HepG2 (cell line): ENCODE results near the gene AKAP7. TPM values are rescaled to one million over a fixed set of nuclear protein-coding genes. Genes with fewer than 3 reads are reported as not detected.

Experiments used
- ATAC-seq: fragments of 200-7000 bp; cut with Tn5 transposase; 3 replicates; pipeline ENCODE4 v1.9.1; 2020; ENCODE audit warnings: mild to moderate bottlenecking, moderate library complexity
- BruUV-seq: library from RNA; stranded (reverse); fragments of 400-500 nt; replicated peaks from 2 replicates; lab custom pipeline; 2021; lab: Mats Ljungman, UMichigan
- CTCF ChIA-PET: fragments of 300-600 bp; formaldehyde crosslinking; extraction: SDS; loops from one replicate; lab custom pipeline; 2021; ENCODE audit warnings: low total read pairs, inconsistent platforms, low intra/inter-chr PET ratio; lab: Yijun Ruan, JAX
- POLR2A ChIA-PET: fragments of 350-600 bp; sonication (Branson Sonifier 250); formaldehyde crosslinking; loops from one replicate; lab custom pipeline; 2020; ENCODE audit warnings: antibody characterized with exemption, inconsistent platforms; lab: Yijun Ruan, JAX
- DNase-seq: peaks from one replicate; pipeline ENCODE4 v3.0.0-alpha.2; 2015; ENCODE audit warnings: low spot score
- FAIRE-seq: peaks from 3 replicates; lab custom pipeline; 2011; peaks lifted over from hg19 to GRCh38; lab: Jason Lieb, UNC
- H2AFZ ChIP-seq: one replicate; pipeline ENCODE4 v1.6.1; 2011; ENCODE audit warnings: low read length, inconsistent platforms
- H3K27ac ChIP-seq: fragments of 300-600 bp; 3 replicates; pipeline ENCODE4 v1.8.0; 2011; ENCODE audit warnings: mixed run types, mild to moderate bottlenecking, mixed read lengths, low read length, inconsistent platforms; ENCODE audit not compliant: insufficient read depth; ENCODE audit errors: extremely low read length
- H3K27me3 ChIP-seq, 2 experiments: fragments of 200-600 bp in 1 of 2; 2 replicates in 1 of 2; 3 replicates in 1 of 2; pipeline versions ENCODE4 v1.6.0 to v1.8.0; 2011; ENCODE audit warnings: low read length in 2 of 2, mild to moderate bottlenecking in 2 of 2, moderate library complexity in 2 of 2, inconsistent platforms in 1 of 2; ENCODE audit not compliant: insufficient read depth in 2 of 2, control insufficient read depth in 1 of 2
- H3K36me3 ChIP-seq, 2 experiments: fragments of 200-600 bp in 1 of 2; replicated peaks in 1 of 2; 2 replicates in 1 of 2; 3 replicates in 1 of 2; pipeline versions ENCODE4 v1.5.1 to v1.8.0; 2011; ENCODE audit warnings: low read length in 2 of 2, inconsistent platforms in 1 of 2; ENCODE audit not compliant: insufficient read depth in 2 of 2, control insufficient read depth in 1 of 2
- H3K4me1 ChIP-seq: 2 replicates; pipeline ENCODE4 v1.5.1; 2012; ENCODE audit warnings: low read length, inconsistent platforms; ENCODE audit not compliant: insufficient read depth
- H3K4me2 ChIP-seq: 2 replicates; pipeline ENCODE4 v1.6.0; 2011; ENCODE audit warnings: low read depth, low read length, inconsistent platforms
- H3K4me3 ChIP-seq, 3 experiments: fragments of 200-600 bp in 1 of 3; sonication (generic), shearing (Covaris generic) in 1 of 3; replicated peaks in 1 of 3; 2 replicates each; pipeline ENCODE4 v1.5.1; 2011 to 2016; ENCODE audit warnings: low read length in 3 of 3, inconsistent platforms in 2 of 3, low read depth in 2 of 3, mild to moderate bottlenecking in 2 of 3, control low read depth in 1 of 3, mixed read lengths in 1 of 3; ENCODE audit not compliant: insufficient read depth in 1 of 3
- H3K79me2 ChIP-seq: one replicate; pipeline ENCODE4 v1.6.1; 2011; ENCODE audit warnings: low read length, inconsistent platforms; ENCODE audit not compliant: insufficient read depth
- H3K9ac ChIP-seq: 2 replicates; pipeline ENCODE4 v1.6.0; 2011; ENCODE audit warnings: mild to moderate bottlenecking, low read depth, low read length, inconsistent platforms; ENCODE audit not compliant: insufficient read depth
- H3K9me3 ChIP-seq: 2 replicates; pipeline ENCODE4 v1.5.1; 2012; ENCODE audit warnings: mild to moderate bottlenecking, low read length
- H4K20me1 ChIP-seq: 2 replicates; pipeline ENCODE4 v1.6.0; 2011; ENCODE audit warnings: inconsistent platforms, mild to moderate bottlenecking, low read length, moderate library complexity; ENCODE audit not compliant: insufficient read depth
- IKZF5 ChIP-seq: IDR thresholded peaks from 2 replicates; pipeline ENCODE4 v1.6.1; 2018; ENCODE audit warnings: missing genetic modification reagents, mild to moderate bottlenecking, missing compliant biosample characterization
- JDP2 ChIP-seq: sonication (generic); formaldehyde crosslinking; IDR thresholded peaks from 2 replicates; pipeline ENCODE4 v1.8.1; 2022; ENCODE audit warnings: missing genetic modification reagents, borderline replicate concordance
- KDM5A ChIP-seq: fragments of 200-600 bp; sonication (generic); IDR thresholded peaks from 2 replicates; pipeline ENCODE4 v1.7.0; 2018; ENCODE audit warnings: antibody characterized with exemption, mild to moderate bottlenecking, low read length, borderline replicate concordance
- MAFF ChIP-seq: IDR thresholded peaks from 2 replicates; pipeline ENCODE4 v1.6.1; 2011; ENCODE audit warnings: low read depth, low read length, improper control_type of control experiment
- MAFK ChIP-seq, 2 experiments: IDR thresholded peaks in 1 of 2; conservative IDR thresholded peaks in 1 of 2; 2 replicates each; pipeline ENCODE4 v1.6.1; 2011; ENCODE audit warnings: improper control_type of control experiment in 2 of 2, low read length in 2 of 2
- MED13 ChIP-seq: sonication (generic); formaldehyde crosslinking; IDR thresholded peaks from 2 replicates; pipeline ENCODE4 v1.5.0; 2020; ENCODE audit warnings: missing genetic modification reagents
- MIER3 ChIP-seq: IDR thresholded peaks from 2 replicates; pipeline ENCODE4 v1.6.1; 2016; ENCODE audit warnings: missing compliant biosample characterization, borderline replicate concordance
- MZF1 ChIP-seq: sonication (generic); formaldehyde crosslinking; IDR thresholded peaks from 2 replicates; pipeline ENCODE4 v1.8.1; 2023; ENCODE audit warnings: mild to moderate bottlenecking, missing genetic modification reagents, borderline replicate concordance
- PHB2 ChIP-seq: fragments of 450-650 bp; IDR thresholded peaks from 2 replicates; pipeline ENCODE4 v1.6.1; 2018; ENCODE audit not compliant: partially characterized antibody
- YEATS2 ChIP-seq: sonication (generic); formaldehyde crosslinking; IDR thresholded peaks from 2 replicates; pipeline ENCODE4 v1.4.0; 2020; ENCODE audit warnings: missing genetic modification reagents, borderline replicate concordance
- ZKSCAN1 ChIP-seq: fragments of 150-350 bp; IDR thresholded peaks from 2 replicates; pipeline ENCODE4 v1.6.1; 2014; ENCODE audit warnings: low read length
- ZNF441 ChIP-seq: sonication (generic); formaldehyde crosslinking; IDR thresholded peaks from 2 replicates; pipeline ENCODE4 v1.7.0; 2021; ENCODE audit warnings: missing genetic modification reagents, borderline replicate concordance
- ZNF564 ChIP-seq: sonication (generic); formaldehyde crosslinking; IDR thresholded peaks from 2 replicates; pipeline ENCODE4 v1.8.1; 2023; ENCODE audit warnings: mild to moderate bottlenecking, missing genetic modification reagents
- ZNF891 ChIP-seq: sonication (generic); formaldehyde crosslinking; IDR thresholded peaks from 2 replicates; pipeline ENCODE4 v1.5.0; 2020; ENCODE audit warnings: mild to moderate bottlenecking, missing genetic modification reagents
- WGBS: methylation state at CpG from one replicate; pipeline ENCODE4 v1.1.6; 2017; ENCODE audit warnings: low lambda C conversion rate; 5-methylcytosine and 5-hydroxymethylcytosine counted together
- in situ Hi-C: cut with HindIII; loops from 2 replicates; pipeline ENCODE4 v1.10.0; 2017; ENCODE audit warnings: low pct_unique_long_range_greater_than_20kb; ENCODE audit not compliant: extremely low pct_ligation_motif_present
- intact Hi-C: fragments of 100-400 bp; cut with micrococcal nuclease; formaldehyde crosslinking; loops from one replicate; pipeline ENCODE4 v1.10.0; 2022; ENCODE audit not compliant: unreplicated experiment
- polyA plus RNA-seq, 8 experiments: library from polyadenylated mRNA; depleted of rRNA in 3 of 8; stranded (reverse) in 7 of 8; unstranded in 1 of 8; fragments of >200 nt; fragmentation: Illumina TruSeq in 4 of 8; extraction: Trizol in 4 of 8; gene quantifications; 2 replicates each; pipeline versions ENCODE4 v1.2.1 to v1.2.3, GENCODE V29; 2011 to 2016; ENCODE audit warnings: low read depth in 4 of 8, missing spikeins in 1 of 8, mixed read lengths in 1 of 8; ENCODE audit not compliant: insufficient read depth in 1 of 8
- total RNA-seq, 5 experiments: library from RNA; depleted of rRNA; stranded (reverse); fragments of >200 nt; fragmentation: Illumina TruSeq; extraction: Trizol; gene quantifications; 2 replicates each; pipeline ENCODE4 v1.2.3, GENCODE V29; 2016; ENCODE audit warnings: low read depth in 1 of 5

AKAP7 gene
- total and polyA plus RNA-seq, 2 of the 13 experiments (the other 11 are each of a cell fraction or from before 2014, with no cell fraction given), result 3.6 to 11.7 TPM

GRCh38 chr6:131314838-131315237 lies 179.6 kb downstream of the AKAP7 start:
- no peak overlapping the region for H2AFZ ChIP-seq
- WGBS, result 47% methylated on average over 2 of the region's 2 CpGs
- H3K4me3 ChIP-seq, result no peak overlapping the region
- H3K4me1 ChIP-seq, result no peaks in the 10 kb centered on the region
- in situ Hi-C loops (no loop called here), intact Hi-C loops (no loop called here)
- no peaks in the 10 kb centered on the region for H3K27me3 ChIP-seq
- ChIA-PET CTCF (no interaction called here), POLR2A (no interaction called here)
- no peaks in the 10 kb centered on the region for H3K36me3 ChIP-seq
- no peak for FAIRE-seq
- peaks cover under 1% of the 10 kb centered on the region; the same call in 1 of the 2 replicates for H3K9me3 ChIP-seq
- TF ChIP-seq MAFF, result peak; percentile 62
- no peak for TF ChIP-seq ZKSCAN1
- peak; percentile 70 for TF ChIP-seq MAFK (conservative IDR thresholded peaks at IDR 0.05 in 1 of 2, IDR thresholded peaks at IDR 0.05 in 1 of 2; ENCODE audit: low read length in 2 of 2)
- ATAC-seq, result no peak
- no TSS peak for BruUV-seq
- no peak overlapping the region for H3K9ac ChIP-seq
- H4K20me1 ChIP-seq, result no peaks in the 10 kb centered on the region
- no peak overlapping the region for H3K27ac ChIP-seq
- H3K4me2 ChIP-seq, result no peak overlapping the region
- no peaks in the 10 kb centered on the region for H3K79me2 ChIP-seq
- no peak for DNase-seq

- BruUV-seq, result no TSS peak
- Histone ChIP-seq H3K4me3 (no peak overlapping the region), H3K36me3 (no peaks in the 10 kb centered on the region), H3K4me1 (no peaks in the 10 kb centered on the region), H2AFZ (no peak overlapping the region), H3K27me3 (no peaks in the 10 kb centered on the region), H3K27ac (no peak overlapping the region), H3K79me2 (no peaks in the 10 kb centered on the region), H3K9ac (no peak overlapping the region)
- in situ Hi-C loops, result no loop called here
- ChIA-PET CTCF (no interaction called here), POLR2A (no interaction called here)
- no peak for DNase-seq
- no peak for ATAC-seq
- TF ChIP-seq MED13 (CRISPR knock-in tag), result no peak
- no peak for TF ChIP-seq JDP2 (CRISPR knock-in tag)
- no peak for TF ChIP-seq PHB2
- TF ChIP-seq ZNF441 (CRISPR knock-in tag), result no peak
- TF ChIP-seq MZF1 (CRISPR knock-in tag), result no peak
- no peak for TF ChIP-seq YEATS2
- TF ChIP-seq KDM5A, result no peak
- no peak for TF ChIP-seq ZNF564 (CRISPR knock-in tag)
- TF ChIP-seq ZNF891 (CRISPR knock-in tag), result no peak
- no peak for TF ChIP-seq IKZF5 (CRISPR knock-in tag)
- TF ChIP-seq MIER3 (CRISPR knock-in tag), result no peak
- TF ChIP-seq, all 625 proteins: peak for 0
- Histone ChIP-seq H3K9me3 (no peaks in the 10 kb centered on the region), H3K4me2 (no peak overlapping the region), H4K20me1 (no peaks in the 10 kb centered on the region)
- no peak for FAIRE-seq
- 0% methylated on average over 1 of the region's 1 CpG for WGBS
- intact Hi-C loops, result no loop called here
Observed at GRCh38 chr6:131316654-131317053, 181.4 kb downstream of the AKAP7 start.
